ENCODE measurements around the gene MTCL3.
A peak's percentile ranks its signal among the peaks of the same experiment; 100 is the strongest.

Gene MTCL3

DNA sequence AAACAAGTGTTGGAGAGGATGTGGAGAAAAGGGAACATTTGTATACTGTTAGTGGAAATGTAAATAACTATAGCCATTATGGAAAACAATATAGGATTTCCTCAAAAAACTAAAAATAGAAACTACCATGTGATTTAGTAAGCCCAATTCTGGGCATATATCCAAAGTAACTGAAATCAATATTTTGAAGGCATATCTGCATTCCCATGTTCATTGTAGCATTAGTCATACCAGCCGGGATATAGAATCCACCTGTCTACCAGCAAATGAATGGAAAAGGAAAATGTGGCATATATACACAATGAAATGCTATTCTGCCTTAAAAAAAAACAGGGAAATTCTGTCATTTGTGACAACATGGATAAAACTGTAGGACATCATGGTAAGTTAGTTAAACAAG, 42.5 kb upstream of the MTCL3 start:
- no peak for TF ChIP-seq POLR2A (IDR thresholded peaks at IDR 0.05; ENCODE audit: extremely low read depth, insufficient read length)
- TF ChIP-seq, protein P1, sequence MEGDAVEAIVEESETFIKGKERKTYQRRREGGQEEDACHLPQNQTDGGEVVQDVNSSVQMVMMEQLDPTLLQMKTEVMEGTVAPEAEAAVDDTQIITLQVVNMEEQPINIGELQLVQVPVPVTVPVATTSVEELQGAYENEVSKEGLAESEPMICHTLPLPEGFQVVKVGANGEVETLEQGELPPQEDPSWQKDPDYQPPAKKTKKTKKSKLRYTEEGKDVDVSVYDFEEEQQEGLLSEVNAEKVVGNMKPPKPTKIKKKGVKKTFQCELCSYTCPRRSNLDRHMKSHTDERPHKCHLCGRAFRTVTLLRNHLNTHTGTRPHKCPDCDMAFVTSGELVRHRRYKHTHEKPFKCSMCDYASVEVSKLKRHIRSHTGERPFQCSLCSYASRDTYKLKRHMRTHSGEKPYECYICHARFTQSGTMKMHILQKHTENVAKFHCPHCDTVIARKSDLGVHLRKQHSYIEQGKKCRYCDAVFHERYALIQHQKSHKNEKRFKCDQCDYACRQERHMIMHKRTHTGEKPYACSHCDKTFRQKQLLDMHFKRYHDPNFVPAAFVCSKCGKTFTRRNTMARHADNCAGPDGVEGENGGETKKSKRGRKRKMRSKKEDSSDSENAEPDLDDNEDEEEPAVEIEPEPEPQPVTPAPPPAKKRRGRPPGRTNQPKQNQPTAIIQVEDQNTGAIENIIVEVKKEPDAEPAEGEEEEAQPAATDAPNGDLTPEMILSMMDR (IDR thresholded peaks at IDR 0.05; ENCODE audit: low read depth, low read length): no peak
- TF ChIP-seq MYC (IDR thresholded peaks at IDR 0.05; ENCODE audit: low read depth, low read length): no peak
- TF ChIP-seq, protein P2, sequence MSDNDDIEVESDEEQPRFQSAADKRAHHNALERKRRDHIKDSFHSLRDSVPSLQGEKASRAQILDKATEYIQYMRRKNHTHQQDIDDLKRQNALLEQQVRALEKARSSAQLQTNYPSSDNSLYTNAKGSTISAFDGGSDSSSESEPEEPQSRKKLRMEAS (IDR thresholded peaks at IDR 0.05; ENCODE audit: low read depth, low read length): no peak
- no peak overlapping the region for H3K4me3 ChIP-seq (ENCODE audit: low read depth, low read length)
- no peak for DNase-seq (ENCODE audit: low read depth)

DNA sequence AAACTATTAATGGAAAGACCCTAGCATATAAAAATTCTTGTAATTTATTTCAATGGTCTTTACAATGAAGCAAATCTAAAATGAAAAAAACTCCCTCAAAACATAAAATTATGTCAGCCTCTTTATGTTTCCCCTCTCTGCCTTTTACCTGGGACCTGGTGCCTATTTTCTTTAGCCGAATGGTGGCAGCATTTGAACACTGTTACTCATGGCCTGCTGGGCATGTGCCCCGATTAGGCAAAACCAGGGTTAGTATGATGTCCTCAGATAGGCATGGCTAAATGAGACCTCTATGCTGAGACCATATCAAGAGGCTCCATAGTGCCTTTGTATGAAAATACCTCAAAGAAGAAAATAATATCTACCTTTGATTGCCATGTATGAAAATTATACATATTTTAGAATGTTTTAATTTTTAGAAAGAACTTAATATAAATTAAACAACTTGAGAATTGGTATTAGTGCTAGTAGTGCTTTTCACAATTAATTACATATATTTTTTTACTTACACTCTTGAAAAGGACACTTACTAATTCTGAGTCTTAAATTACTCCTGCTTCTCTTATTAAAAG, 35.4 kb upstream of the MTCL3 start:
- no peak overlapping the region for H3K4me3 ChIP-seq (ENCODE audit: low read depth, low read length)
- DNase-seq (ENCODE audit: low read depth): peak; percentile 57
- TF ChIP-seq, protein P2 (IDR thresholded peaks at IDR 0.05; ENCODE audit: low read depth, low read length): peak; percentile 57; the same call in 1 of the 2 replicates
- TF ChIP-seq POLR2A (IDR thresholded peaks at IDR 0.05; ENCODE audit: extremely low read depth, insufficient read length): no peak
- TF ChIP-seq, protein P1 (IDR thresholded peaks at IDR 0.05; ENCODE audit: low read depth, low read length): peak; percentile 49
- TF ChIP-seq MYC (IDR thresholded peaks at IDR 0.05; ENCODE audit: low read depth, low read length): peak; percentile 71; the same call in 1 of the 2 replicates

DNA sequence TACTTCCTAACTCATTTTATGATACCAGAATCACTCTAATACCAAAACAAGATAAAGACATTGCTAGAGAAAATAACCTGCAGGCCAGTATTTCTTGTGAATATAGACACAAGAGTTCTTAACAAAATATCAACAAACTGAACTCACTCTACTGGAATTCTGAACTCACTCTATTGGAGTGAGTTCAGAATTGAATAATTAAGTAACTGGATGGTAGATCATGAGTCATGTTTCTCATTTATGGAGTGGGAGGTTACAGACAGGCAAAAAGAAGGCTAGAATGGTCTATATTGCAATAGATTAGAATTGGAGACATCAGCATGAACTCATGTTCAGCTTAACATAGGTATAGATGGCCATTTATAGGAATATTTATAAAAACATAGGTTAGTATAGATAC, 31.3 kb upstream of the MTCL3 start:
- H3K4me3 ChIP-seq (ENCODE audit: low read depth, low read length): no peak overlapping the region
- DNase-seq (ENCODE audit: low read depth): no peak
- no peak for TF ChIP-seq MYC (IDR thresholded peaks at IDR 0.05; ENCODE audit: low read depth, low read length)
- TF ChIP-seq, protein P1 (IDR thresholded peaks at IDR 0.05; ENCODE audit: low read depth, low read length): no peak
- TF ChIP-seq, protein P2 (IDR thresholded peaks at IDR 0.05; ENCODE audit: low read depth, low read length): no peak

DNA sequence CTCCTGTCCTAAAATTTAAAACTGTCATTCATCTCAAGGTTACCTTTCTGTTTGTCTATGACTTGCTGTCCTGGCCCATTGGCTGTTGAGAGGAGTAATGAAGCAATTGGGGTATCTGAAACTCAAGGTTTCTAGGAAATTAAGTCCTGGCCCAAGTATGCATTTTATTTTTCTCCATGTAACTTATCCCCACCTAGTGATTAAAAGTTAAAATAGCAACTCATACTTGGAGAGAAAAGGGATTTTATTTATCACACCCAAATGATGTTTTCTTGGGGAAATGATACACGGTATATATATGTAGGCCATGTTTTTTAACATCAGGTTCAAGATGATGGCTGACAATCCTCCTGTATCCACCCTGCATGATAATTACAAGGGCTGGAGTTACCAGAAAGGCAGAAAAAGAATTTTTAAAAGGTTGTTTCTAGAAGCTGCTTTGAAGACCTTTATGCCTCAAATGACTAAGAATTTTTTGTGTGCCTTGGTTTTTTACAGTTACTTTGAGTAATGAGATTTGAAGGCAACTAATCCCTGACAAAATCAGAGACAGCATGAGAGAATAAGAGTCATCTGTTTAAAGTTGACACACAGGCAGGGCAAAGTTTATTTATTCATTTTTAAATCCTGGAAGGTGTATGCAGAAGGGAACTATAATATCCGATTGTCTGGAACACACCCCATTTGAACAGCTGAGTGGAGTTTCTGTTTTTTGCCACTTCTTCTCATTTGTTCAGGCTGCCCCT, 28.9 kb upstream of the MTCL3 start:
- no peak overlapping the region for H3K4me3 ChIP-seq (ENCODE audit: low read depth, low read length)
- TF ChIP-seq, protein P1 (IDR thresholded peaks at IDR 0.05; ENCODE audit: low read depth, low read length): no peak
- TF ChIP-seq, protein P2 (IDR thresholded peaks at IDR 0.05; ENCODE audit: low read depth, low read length): no peak
- TF ChIP-seq MYC (IDR thresholded peaks at IDR 0.05; ENCODE audit: low read depth, low read length) (no peak), POLR2A (IDR thresholded peaks at IDR 0.05; ENCODE audit: extremely low read depth, insufficient read length) (no peak)
- DNase-seq (ENCODE audit: low read depth): peak; percentile 11

DNA sequence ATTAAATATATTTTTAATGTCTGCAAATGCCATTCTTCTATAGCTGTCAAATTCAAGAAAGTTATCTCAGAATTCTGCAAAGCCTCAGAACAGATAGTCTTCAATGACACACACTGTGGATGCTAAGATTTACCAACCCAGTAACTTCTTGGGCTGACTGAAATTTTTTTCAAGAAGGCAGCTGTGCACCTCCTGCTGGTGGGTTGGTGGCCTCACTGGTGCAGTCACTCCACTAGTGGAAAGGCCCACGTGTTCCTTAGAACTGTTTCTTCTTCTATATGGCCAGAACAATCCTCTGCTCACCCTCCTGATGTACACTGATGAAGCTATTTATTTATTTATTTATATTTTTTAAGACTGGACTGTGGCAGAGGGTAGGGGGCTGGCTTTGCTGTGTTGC, 28.1 kb upstream of the MTCL3 start:
- TF ChIP-seq MYC (IDR thresholded peaks at IDR 0.05; ENCODE audit: low read depth, low read length) (no peak), POLR2A (IDR thresholded peaks at IDR 0.05; ENCODE audit: extremely low read depth, insufficient read length) (no peak)
- TF ChIP-seq, protein P2 (IDR thresholded peaks at IDR 0.05; ENCODE audit: low read depth, low read length): no peak
- TF ChIP-seq, protein P1 (IDR thresholded peaks at IDR 0.05; ENCODE audit: low read depth, low read length): peak; percentile 25
- peak; percentile 21 for DNase-seq (ENCODE audit: low read depth)

More for the DNA sequence above, 28.1 kb upstream of the MTCL3 start:
- H3K4me3 ChIP-seq (ENCODE audit: low read depth, low read length): no peak overlapping the region
